ENCODE data around the gene GZMB. TPM values are rescaled to one million over a fixed set of nuclear protein-coding genes. Genes with fewer than 3 reads are reported as not detected.

Gene GZMB
- 1,000 to 10,000 TPM; 1,271 to 1,284 TPM for total RNA-seq

DNA sequence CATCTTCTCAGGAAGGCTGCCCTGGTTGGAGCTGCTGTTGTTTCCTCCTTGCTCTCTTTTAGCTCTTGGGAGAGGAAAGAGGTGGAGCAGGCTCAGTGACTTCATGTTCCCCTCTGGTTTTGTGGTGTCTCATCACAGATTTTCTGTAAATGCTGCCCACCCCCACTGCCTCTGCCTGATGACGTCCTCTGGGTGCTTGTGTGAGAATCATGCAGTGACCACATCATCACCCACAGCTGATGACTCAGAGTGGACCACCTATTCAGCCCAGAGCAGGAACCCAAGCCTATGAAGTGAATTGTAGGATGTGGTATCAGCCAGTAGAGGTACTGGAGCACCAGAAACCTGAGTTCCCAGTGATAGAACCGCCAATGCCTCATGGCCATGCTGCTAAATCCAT, at the start of gene GZMB:
GZMB (minus strand) TSS at position 33 of the 400 bp plus-strand sequence; CDS start at position 3, 30 bp downstream.
- DNase-seq = peak; percentile 84
- peak within 1 kb of the TSS; percentile 89 for H3K27ac Mint-ChIP-seq
- peak within 1 kb of the TSS; percentile 86 for H3K4me3 Mint-ChIP-seq
- H3K36me3 Mint-ChIP-seq = peaks cover 52% of the 10 kb centered on the region
- no peaks in the 10 kb centered on the region for H3K9me3 Mint-ChIP-seq
- peaks cover 42% of the 10 kb centered on the region for H3K4me1 Mint-ChIP-seq
- H3K27me3 Mint-ChIP-seq = peaks cover 7% of the 10 kb centered on the region

GRCh38 chr14:24681056-24681455, 47.1 kb upstream of the GZMB start:
- Mint-ChIP-seq H3K4me1 (peaks cover 53% of the 10 kb centered on the region), H3K27ac (no peak overlapping the region), H3K9me3 (peaks cover 11% of the 10 kb centered on the region), H3K36me3 (peaks cover 17% of the 10 kb centered on the region), H3K4me3 (no peak overlapping the region), H3K27me3 (no peaks in the 10 kb centered on the region)
- DNase-seq = no peak

DNA sequence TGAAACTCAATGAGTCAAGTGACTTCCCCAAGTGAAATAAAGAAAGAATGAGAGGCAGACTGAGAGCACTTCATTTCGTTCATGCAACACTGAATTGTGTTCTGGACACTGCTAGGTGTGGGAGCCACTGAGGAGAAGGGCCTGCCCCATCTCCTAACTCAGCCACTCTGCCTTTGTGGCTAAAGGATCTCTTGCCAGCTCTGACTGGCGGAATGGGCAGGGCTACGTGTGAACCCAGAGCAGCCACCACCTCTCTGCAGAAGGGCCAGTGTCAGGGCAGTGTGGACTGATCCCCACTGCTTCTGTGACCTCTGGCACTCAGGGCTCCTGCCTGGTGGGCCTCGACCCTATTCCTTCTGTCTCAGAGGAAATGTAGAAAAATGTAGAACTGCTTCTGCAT, 46.5 kb upstream of the GZMB start:
- Mint-ChIP-seq H3K4me1 (peaks cover 58% of the 10 kb centered on the region), H3K9me3 (peaks cover 13% of the 10 kb centered on the region), H3K4me3 (no peak overlapping the region), H3K36me3 (peaks cover 20% of the 10 kb centered on the region), H3K27ac (peak overlapping the region; percentile 5), H3K27me3 (no peaks in the 10 kb centered on the region)
- DNase-seq = no peak

DNA sequence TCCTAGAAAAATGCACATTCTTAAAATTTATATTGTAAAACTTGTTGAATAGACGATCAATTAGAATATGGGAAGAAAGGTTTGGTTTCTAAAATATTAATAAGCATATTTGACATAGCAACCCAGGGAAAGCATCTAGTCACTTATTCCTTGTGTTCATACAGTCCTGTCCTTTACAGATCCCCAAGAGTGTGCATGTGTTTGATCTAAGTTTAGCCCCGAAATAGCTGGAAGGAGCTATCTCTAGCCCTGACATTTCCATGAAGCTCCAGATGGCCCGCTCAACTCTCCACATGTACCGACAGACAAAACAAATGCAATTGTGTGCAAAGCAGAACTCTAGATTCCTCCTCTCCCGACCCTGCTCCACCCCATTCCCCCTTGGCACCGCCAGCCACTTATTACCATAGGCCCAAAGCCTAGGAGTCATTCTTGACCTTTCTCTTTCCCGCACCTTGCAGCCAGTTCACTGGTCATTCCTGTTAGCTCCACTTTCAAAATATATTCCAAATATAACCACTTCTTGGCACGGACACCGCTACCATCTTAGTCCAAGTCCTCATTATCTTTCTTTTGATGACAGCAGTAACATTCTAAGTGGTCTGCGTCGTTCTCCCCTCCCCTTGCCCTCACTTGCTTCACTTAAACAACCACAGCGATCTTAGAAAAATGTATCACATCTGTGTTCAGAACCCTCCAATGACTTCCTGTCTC, 45.4 kb upstream of the GZMB start:
- H3K27ac Mint-ChIP-seq = peak overlapping the region; percentile 96
- no peaks in the 10 kb centered on the region for H3K27me3 Mint-ChIP-seq
- H3K4me3 Mint-ChIP-seq = peak overlapping the region; percentile 16
- peaks cover 20% of the 10 kb centered on the region for H3K36me3 Mint-ChIP-seq
- H3K9me3 Mint-ChIP-seq = peaks cover 13% of the 10 kb centered on the region
- DNase-seq = no peak
- H3K4me1 Mint-ChIP-seq = peaks cover 63% of the 10 kb centered on the region

GRCh38 chr14:24678801-24679247, 44.8 kb upstream of the GZMB start:
- peaks cover 13% of the 10 kb centered on the region for H3K9me3 Mint-ChIP-seq
- peaks cover 66% of the 10 kb centered on the region for H3K4me1 Mint-ChIP-seq
- peak; percentile 78 for DNase-seq
- peak overlapping the region; percentile 96 for H3K27ac Mint-ChIP-seq
- H3K36me3 Mint-ChIP-seq = peaks cover 20% of the 10 kb centered on the region
- H3K27me3 Mint-ChIP-seq = no peaks in the 10 kb centered on the region
- H3K4me3 Mint-ChIP-seq = peak overlapping the region; percentile 78

DNA sequence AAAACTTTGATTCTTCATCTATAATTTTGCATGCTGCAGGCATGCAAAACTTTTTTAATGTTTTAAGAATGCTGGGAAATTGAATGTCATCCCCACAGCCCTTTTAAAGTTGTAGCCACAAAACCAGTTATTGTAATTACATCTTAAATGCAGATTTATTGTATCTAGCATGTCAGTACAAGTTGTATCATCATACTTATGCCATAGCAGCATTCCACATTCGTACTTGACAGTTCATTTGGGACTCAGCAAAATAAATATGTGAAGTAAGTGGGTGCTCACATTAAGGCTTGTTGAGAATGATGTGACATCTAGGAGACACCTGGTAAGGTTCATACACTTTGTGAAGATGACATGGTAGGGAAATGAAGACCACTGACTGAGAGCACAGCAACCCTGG, 44.0 kb upstream of the GZMB start:
- Mint-ChIP-seq H3K9me3 (peaks cover 13% of the 10 kb centered on the region), H3K4me3 (no peak overlapping the region), H3K36me3 (peaks cover 20% of the 10 kb centered on the region), H3K27ac (peak overlapping the region; percentile 96), H3K4me1 (peaks cover 73% of the 10 kb centered on the region), H3K27me3 (no peaks in the 10 kb centered on the region)
- DNase-seq = no peak

DNA sequence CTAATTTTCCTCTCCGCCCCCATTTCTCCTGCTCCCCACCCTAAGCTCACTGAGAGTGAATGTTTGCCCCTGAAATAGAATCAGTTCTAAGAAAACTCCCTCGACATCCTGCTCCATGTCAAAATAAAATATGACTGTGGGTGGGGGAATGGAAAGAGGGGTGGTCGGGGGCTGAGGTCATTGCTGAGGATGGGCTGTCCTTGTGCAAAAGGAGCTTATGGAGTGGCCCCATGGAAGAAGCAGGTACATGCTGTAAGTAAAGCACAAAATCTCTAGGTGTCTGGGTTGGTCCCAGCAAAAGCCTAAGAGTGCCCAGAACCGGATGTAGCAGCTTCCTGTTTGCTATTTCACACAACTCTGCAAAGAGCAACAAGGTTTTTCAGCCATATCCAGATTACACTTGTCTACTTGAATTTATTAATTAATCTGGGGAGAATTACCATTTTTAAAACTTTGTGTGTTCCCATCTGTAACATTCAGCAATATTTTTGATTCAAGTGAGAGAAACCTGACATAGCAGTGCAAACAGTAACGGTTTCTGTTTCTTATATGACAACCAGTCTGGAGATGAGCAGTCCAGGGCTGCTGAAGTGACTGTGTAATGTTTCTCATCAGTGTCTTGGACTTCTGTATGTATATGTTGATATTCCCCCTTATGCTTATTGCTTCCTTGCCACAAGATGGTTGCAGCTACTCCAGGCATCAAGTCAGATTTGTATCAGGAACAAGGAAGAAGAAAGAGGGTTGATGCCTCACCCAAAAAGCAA, 40.4 kb upstream of the GZMB start:
- Mint-ChIP-seq H3K9me3 (peaks cover 17% of the 10 kb centered on the region), H3K4me3 (peak overlapping the region; percentile 78), H3K27me3 (no peaks in the 10 kb centered on the region), H3K4me1 (peaks cover 83% of the 10 kb centered on the region), H3K27ac (peak overlapping the region; percentile 100), H3K36me3 (peaks cover 24% of the 10 kb centered on the region)
- DNase-seq = peak; percentile 69

GRCh38 chr14:24673534-24674203, 39.7 kb upstream of the GZMB start:
- Mint-ChIP-seq H3K4me1 (peaks cover 83% of the 10 kb centered on the region), H3K36me3 (peaks cover 25% of the 10 kb centered on the region), H3K9me3 (peaks cover 15% of the 10 kb centered on the region), H3K27me3 (no peaks in the 10 kb centered on the region), H3K4me3 (peak overlapping the region; percentile 65), H3K27ac (peak overlapping the region; percentile 100)
- peak; percentile 80 for DNase-seq

- Mint-ChIP-seq H3K36me3 (peaks cover 22% of the 10 kb centered on the region), H3K4me3 (peak overlapping the region; percentile 72), H3K9me3 (peaks cover 14% of the 10 kb centered on the region), H3K27ac (peak overlapping the region; percentile 100), H3K4me1 (peaks cover 80% of the 10 kb centered on the region), H3K27me3 (no peaks in the 10 kb centered on the region)
- no peak for DNase-seq
These were observed 39.1 kb upstream of the GZMB start for GRCh38 chr14:24673059-24673458.

DNA sequence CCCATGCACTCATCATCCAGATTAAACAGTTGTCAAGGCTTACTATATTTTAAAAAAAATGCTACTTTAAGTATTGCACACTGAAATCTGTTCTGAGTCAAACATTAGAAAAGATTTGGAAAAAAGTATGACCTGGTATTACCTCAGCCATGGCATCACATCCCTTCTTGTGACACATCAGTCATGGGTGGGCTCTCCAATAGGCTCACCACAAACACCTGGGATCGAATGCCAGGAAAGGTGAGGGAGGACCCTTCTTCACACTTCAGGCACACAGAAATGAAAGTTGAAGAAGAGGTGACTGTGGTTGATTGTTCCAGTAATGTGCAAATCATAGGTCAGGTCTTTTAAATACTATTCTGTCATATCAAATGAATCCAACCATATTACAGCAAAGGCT, 36.6 kb upstream of the GZMB start:
- peaks cover 21% of the 10 kb centered on the region for H3K36me3 Mint-ChIP-seq
- peaks cover 12% of the 10 kb centered on the region for H3K9me3 Mint-ChIP-seq
- peak overlapping the region; percentile 88 for H3K27ac Mint-ChIP-seq
- no peaks in the 10 kb centered on the region for H3K27me3 Mint-ChIP-seq
- H3K4me1 Mint-ChIP-seq = peaks cover 77% of the 10 kb centered on the region
- peak; percentile 74 for DNase-seq
- peak overlapping the region; percentile 10 for H3K4me3 Mint-ChIP-seq

DNA sequence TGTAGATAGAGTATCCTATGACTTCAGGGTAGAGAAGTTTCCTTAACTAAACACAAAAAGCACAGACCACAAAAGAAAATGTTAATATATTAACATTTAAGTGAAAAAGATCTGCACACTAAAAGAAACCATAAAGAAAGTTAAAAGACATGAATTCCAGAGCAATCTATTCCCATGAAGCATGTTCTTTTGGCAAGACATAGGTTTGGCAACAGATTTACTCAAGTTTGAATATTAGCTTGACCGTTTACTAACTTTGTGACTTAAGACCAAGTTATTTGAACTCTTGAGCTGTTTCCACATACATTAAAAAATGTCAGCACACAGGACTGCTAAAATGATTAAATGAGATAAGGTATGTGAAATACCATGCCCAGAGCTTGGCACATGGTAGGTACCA, 35.7 kb upstream of the GZMB start:
- Mint-ChIP-seq H3K27ac (peak overlapping the region; percentile 91), H3K4me3 (no peak overlapping the region), H3K27me3 (no peaks in the 10 kb centered on the region), H3K4me1 (peaks cover 77% of the 10 kb centered on the region), H3K9me3 (peaks cover 12% of the 10 kb centered on the region), H3K36me3 (peaks cover 21% of the 10 kb centered on the region)
- DNase-seq = no peak

DNA sequence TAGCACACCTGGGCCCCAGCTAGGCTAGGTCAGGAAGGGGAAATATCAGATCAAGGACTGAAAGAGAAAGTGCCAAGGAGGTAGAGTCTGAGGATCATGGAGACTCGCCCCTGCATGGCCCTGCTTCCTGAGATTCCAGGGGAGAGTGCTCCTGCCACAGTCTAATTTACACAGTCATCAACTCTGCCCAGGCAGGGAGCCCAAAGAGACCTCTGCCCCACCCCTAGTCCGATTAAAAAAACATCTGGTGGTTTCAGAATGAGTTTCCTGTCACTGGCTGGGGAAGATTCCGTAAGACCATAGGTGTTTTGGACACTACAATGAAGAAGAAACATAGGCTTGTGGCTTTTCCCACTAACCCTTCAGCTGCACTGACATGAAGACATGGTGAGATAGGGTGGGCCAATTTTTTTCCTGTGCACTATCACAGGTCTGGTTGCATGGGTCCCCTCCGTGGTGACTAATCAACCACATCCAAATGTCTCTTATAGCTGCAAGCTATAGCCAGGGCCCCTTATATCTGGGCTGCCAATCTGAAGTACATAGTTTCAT, 31.5 kb upstream of the GZMB start:
- Mint-ChIP-seq H3K27me3 (no peaks in the 10 kb centered on the region), H3K4me3 (peak overlapping the region; percentile 46), H3K4me1 (peaks cover 87% of the 10 kb centered on the region), H3K9me3 (peaks cover 9% of the 10 kb centered on the region), H3K36me3 (peaks cover 22% of the 10 kb centered on the region), H3K27ac (peak overlapping the region; percentile 91)
- peak; percentile 75 for DNase-seq

DNA sequence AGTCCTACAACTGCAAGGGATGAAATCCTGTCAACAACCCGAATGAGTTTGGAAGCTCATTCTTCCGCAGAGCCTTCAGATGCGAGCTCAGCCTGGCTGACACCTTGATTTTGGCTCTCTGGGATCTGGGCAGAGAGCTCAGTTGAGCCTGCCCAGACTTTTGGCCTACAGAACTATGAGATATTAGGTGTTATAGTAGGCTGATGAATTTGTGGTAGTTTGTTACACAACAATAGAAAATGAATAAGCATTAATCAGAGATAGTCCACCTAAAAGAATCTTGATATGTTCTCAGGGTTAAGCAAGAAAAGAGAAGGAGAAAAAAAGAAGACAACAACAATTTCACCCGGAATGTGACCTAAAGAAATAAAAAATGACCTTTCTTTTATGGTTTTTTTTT, 30.4 kb upstream of the GZMB start:
- H3K36me3 Mint-ChIP-seq = peaks cover 19% of the 10 kb centered on the region
- peak overlapping the region; percentile 91 for H3K27ac Mint-ChIP-seq
- H3K27me3 Mint-ChIP-seq = no peaks in the 10 kb centered on the region
- DNase-seq = no peak
- no peak overlapping the region for H3K4me3 Mint-ChIP-seq
- peaks cover 8% of the 10 kb centered on the region for H3K9me3 Mint-ChIP-seq
- peaks cover 84% of the 10 kb centered on the region for H3K4me1 Mint-ChIP-seq

DNA sequence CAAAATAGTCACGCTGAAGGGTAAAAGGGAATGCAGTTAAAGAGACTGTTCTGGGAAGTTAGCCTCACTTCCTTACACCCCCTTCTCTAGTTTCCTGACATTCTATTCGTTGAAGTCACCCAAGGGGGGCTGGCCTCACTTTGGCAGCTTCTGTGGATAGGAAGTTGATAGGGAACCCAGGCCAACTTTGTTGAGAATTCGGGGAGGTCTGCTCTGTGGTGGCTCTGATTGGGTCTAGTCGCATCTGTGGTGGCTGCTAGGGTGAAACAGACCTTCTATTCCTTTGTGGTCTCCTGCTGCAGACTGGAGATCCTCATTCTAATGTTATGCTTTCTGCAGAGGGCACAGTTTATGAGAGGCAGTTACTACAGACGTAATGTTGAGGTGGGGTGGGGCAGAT, 28.8 kb upstream of the GZMB start:
- peaks cover 74% of the 10 kb centered on the region for H3K4me1 Mint-ChIP-seq
- no peaks in the 10 kb centered on the region for H3K27me3 Mint-ChIP-seq
- H3K4me3 Mint-ChIP-seq = no peak overlapping the region
- peak overlapping the region; percentile 91 for H3K27ac Mint-ChIP-seq
- H3K36me3 Mint-ChIP-seq = peaks cover 10% of the 10 kb centered on the region
- peaks cover 6% of the 10 kb centered on the region for H3K9me3 Mint-ChIP-seq
- DNase-seq = peak; percentile 13

All from activated naive CD8-positive, alpha-beta T cell treated with anti-CD3 and anti-CD28 coated beads for 36 hours (primary cell).